Activated CD8-positive, alpha-beta memory T cell treated with anti-CD3 and anti-CD28 coated beads for 24 hours (primary cell): Measurements from ENCODE around the gene RPA1.
"Not testable (repeated sequence)": the region's sequence is repeated elsewhere in the genome, so short reads cannot be mapped to it uniquely, and the experiment has no call there.

Experiments used
- DNase-seq: peaks from one replicate; pipeline ENCODE4 v3.0.0-alpha.2; 2020

The RPA1 gene

GRCh38 chr17:1829592-1830257 lies at the start of gene RPA1, which contains the start of gene SMYD4:
Gene RPA1, plus strand, starts transcription at chr17:1830005. Its CDS starts 89 bp downstream, at chr17:1830094.
Gene SMYD4, minus strand, starts transcription at chr17:1829902. Its CDS starts 1,908 bp downstream, at chr17:1827994.
- DNase-seq: peak; percentile 93

- no peak for DNase-seq
Measured at GRCh38 chr17:1782171-1782567, 47.6 kb upstream of the RPA1 start.

- no peak for DNase-seq
Measured at GRCh38 chr17:1783271-1783670, 46.5 kb upstream of the RPA1 start.

GRCh38 chr17:1783834-1784611 lies 45.8 kb upstream of the RPA1 start:
- DNase-seq: no peak

GRCh38 chr17:1785930-1786329 lies 43.9 kb upstream of the RPA1 start:
- no peak for DNase-seq

- DNase-seq: no peak
Measured at GRCh38 chr17:1786708-1787107, 43.1 kb upstream of the RPA1 start.

GRCh38 chr17:1787301-1787902 lies 42.4 kb upstream of the RPA1 start:
- no peak for DNase-seq

GRCh38 chr17:1789936-1790335 lies 39.9 kb upstream of the RPA1 start:
- DNase-seq: no peak

- no peak for DNase-seq
Measured at GRCh38 chr17:1792495-1793446, 37.0 kb upstream of the RPA1 start.

GRCh38 chr17:1793447-1793806 lies 36.4 kb upstream of the RPA1 start:
- DNase-seq: no peak

GRCh38 chr17:1796800-1797199 lies 33.0 kb upstream of the RPA1 start:
- no peak for DNase-seq

- DNase-seq: no peak
Measured at GRCh38 chr17:1797323-1797722, 32.5 kb upstream of the RPA1 start.

GRCh38 chr17:1797846-1798245 lies 32.0 kb upstream of the RPA1 start:
- not testable (repeated sequence) for DNase-seq

GRCh38 chr17:1800240-1800639 lies 29.6 kb upstream of the RPA1 start:
- no peak for DNase-seq

- no peak for DNase-seq
Measured at GRCh38 chr17:1800712-1801111, 29.1 kb upstream of the RPA1 start.

GRCh38 chr17:1802429-1802828 lies 27.4 kb upstream of the RPA1 start:
- no peak for DNase-seq

GRCh38 chr17:1803280-1803679 lies 26.5 kb upstream of the RPA1 start:
- no peak for DNase-seq

- DNase-seq: no peak
Measured at GRCh38 chr17:1807890-1808289, 21.9 kb upstream of the RPA1 start.

GRCh38 chr17:1808644-1809043 lies 21.2 kb upstream of the RPA1 start:
- no peak for DNase-seq

GRCh38 chr17:1809815-1810214 lies 20.0 kb upstream of the RPA1 start:
- DNase-seq: not testable (repeated sequence)

GRCh38 chr17:1810450-1811103 lies 19.2 kb upstream of the RPA1 start:
- DNase-seq: no peak

GRCh38 chr17:1813088-1813487 lies 16.7 kb upstream of the RPA1 start:
- no peak for DNase-seq
